Occipital lobe (tissue), 2 donors: ENCODE measurements around the gene MAPK14. TPM values are rescaled to one million over a fixed set of nuclear protein-coding genes. Genes with fewer than 3 reads are reported as not detected.
"Not testable (repeated sequence)": the region's sequence is repeated elsewhere in the genome, so short reads cannot be mapped to it uniquely, and the experiment has no call there.

Experiments used
- DNase-seq: peaks from one replicate; lab custom pipeline; 2025; lab: John Stamatoyannopoulos, UW
- total RNA-seq: library from RNA; depleted of rRNA; stranded (reverse); fragments of >200 nt; gene quantifications from one replicate; pipeline ENCODE4 v1.2.3, GENCODE V29; 2014

MAPK14 gene
- total RNA-seq, 1 donor from 2014 or later, result 56.1 TPM

GRCh38 chr6:36121787-36122494 is 94.3 kb downstream of the MAPK14 start:
- DNase-seq, result no peak

GRCh38 chr6:36122495-36123269 is 95.1 kb downstream of the MAPK14 start:
- no peak for DNase-seq

- peak; percentile 56 for DNase-seq
Observed at GRCh38 chr6:36123270-36124139, 95.9 kb downstream of the MAPK14 start.

GRCh38 chr6:36124346-36124745 is 96.7 kb downstream of the MAPK14 start:
- not testable (repeated sequence) for DNase-seq

- no peak for DNase-seq
Observed at GRCh38 chr6:36124881-36125280, 97.3 kb downstream of the MAPK14 start.

- no peak for DNase-seq
Observed at GRCh38 chr6:36125575-36125974, 98.0 kb downstream of the MAPK14 start.

- no peak for DNase-seq
Observed at GRCh38 chr6:36126121-36126520, 98.5 kb downstream of the MAPK14 start.

GRCh38 chr6:36126553-36127458 is 99.2 kb downstream of the MAPK14 start:
- DNase-seq, result no peak

GRCh38 chr6:36127462-36128016 is 99.9 kb downstream of the MAPK14 start:
- no peak for DNase-seq

- no peak for DNase-seq
Observed at GRCh38 chr6:36128073-36128472, 100.5 kb downstream of the MAPK14 start.

- no peak for DNase-seq
Observed at GRCh38 chr6:36128793-36129192, 101.2 kb downstream of the MAPK14 start.

- DNase-seq, result not testable (repeated sequence)
Observed at GRCh38 chr6:36129334-36129733, 101.7 kb downstream of the MAPK14 start.

- no peak for DNase-seq
Observed at GRCh38 chr6:36129941-36130666, 102.5 kb downstream of the MAPK14 start, which contains the start of gene MAPK13. Gene MAPK13 (plus strand): TSS chr6:36130513. CDS start chr6:36130583, 70 bp downstream.

- DNase-seq, result no peak
Observed at GRCh38 chr6:36130667-36131510, 103.3 kb downstream of the MAPK14 start.

GRCh38 chr6:36131511-36132245 is 104.1 kb downstream of the MAPK14 start:
- peak; percentile 34 for DNase-seq

GRCh38 chr6:36132246-36132895 is 104.8 kb downstream of the MAPK14 start:
- no peak for DNase-seq

GRCh38 chr6:36133148-36133547 is 105.5 kb downstream of the MAPK14 start:
- no peak for DNase-seq
